Measurements from ENCODE around the gene ZNF281.
"Not testable (repeated sequence)": the region's sequence is repeated elsewhere in the genome, so short reads cannot be mapped to it uniquely, and the experiment has no call there.

- TF ChIP-seq CTCF (IDR thresholded peaks at IDR 0.05); USF2 (IDR thresholded peaks at IDR 0.05; ENCODE audit: borderline replicate concordance, low read depth, low read length); YY1 (IDR thresholded peaks at IDR 0.05; ENCODE audit: low read depth); POLR2AphosphoS5 (IDR thresholded peaks at IDR 0.05; ENCODE audit: low read depth, low read length); MAX (IDR thresholded peaks at IDR 0.05; ENCODE audit: low read depth); NFIC (IDR thresholded peaks at IDR 0.05; ENCODE audit: borderline replicate concordance); JUND (IDR thresholded peaks at IDR 0.05); EZH2phosphoT487 (IDR thresholded peaks at IDR 0.05; ENCODE audit: borderline replicate concordance, low read depth); RFX5 (IDR thresholded peaks at IDR 0.05; ENCODE audit: low read length); TAF1 (IDR thresholded peaks at IDR 0.05; ENCODE audit: borderline replicate concordance, low read depth, low read length); SMC3 (IDR thresholded peaks at IDR 0.05; ENCODE audit: low read depth, low read length): not testable (repeated sequence)
These were observed 51.9 kb downstream of the ZNF281 start for GRCh38 chr1:200357925-200358324.

All from SK-N-SH (cell line).